IMR-90 (cell line): ENCODE data around the gene PTPRN2. TPM values are rescaled to one million over a fixed set of nuclear protein-coding genes. Genes with fewer than 3 reads are reported as not detected.
A peak's percentile ranks its signal among the peaks of the same experiment; 100 is the strongest.

Experiments used
- ATAC-seq: fragments of 200-7000 bp; cut with Tn5 transposase; 2 replicates; pipeline ENCODE4 v1.9.1; 2020; ENCODE audit warnings: low read depth, mild to moderate bottlenecking, moderate library complexity
- BruUV-seq: library from RNA; stranded (reverse); fragments of 400-500 nt; replicated peaks from 2 replicates; lab custom pipeline; 2021; lab: Mats Ljungman, UMichigan
- CTCF ChIA-PET: fragments of 300-600 bp; formaldehyde crosslinking; extraction: SDS; loops from one replicate; lab custom pipeline; 2021; ENCODE audit warnings: antibody characterized with exemption; lab: Yijun Ruan, JAX
- POLR2A ChIA-PET: fragments of 300-600 bp; sonication (Branson Sonifier 250); formaldehyde crosslinking; loops from one replicate; lab custom pipeline; 2022; ENCODE audit warnings: antibody characterized with exemption; ENCODE audit not compliant: unreplicated experiment; lab: Charles Lee
- DNase-seq: peaks from one replicate; pipeline ENCODE4 v3.0.0; 2013
- H2AFZ ChIP-seq: replicated peaks from 2 replicates; pipeline ENCODE3; 2013; ENCODE audit warnings: low read length, mild to moderate bottlenecking; ENCODE audit not compliant: poor library complexity
- H2AK5ac ChIP-seq: 2 replicates; pipeline ENCODE4 v1.6.1; 2013; ENCODE audit warnings: low read depth, low read length, inconsistent platforms
- H2AK9ac ChIP-seq: replicated peaks from 2 replicates; pipeline ENCODE3; 2013; ENCODE audit warnings: mild to moderate bottlenecking, low read depth, low read length, moderate library complexity; ENCODE audit not compliant: poor library complexity
- H2BK120ac ChIP-seq: 2 replicates; pipeline ENCODE4 v1.6.1; 2013; ENCODE audit warnings: low read depth, low read length, inconsistent platforms
- H2BK15ac ChIP-seq: 3 replicates; pipeline ENCODE4 v1.6.1; 2013; ENCODE audit warnings: low read depth, low read length, inconsistent platforms
- H2BK20ac ChIP-seq: 2 replicates; pipeline ENCODE4 v1.6.1; 2013; ENCODE audit warnings: low read depth, mild to moderate bottlenecking, inconsistent platforms, low read length, moderate library complexity
- H2BK5ac ChIP-seq: 2 replicates; pipeline ENCODE4 v1.6.1; 2013; ENCODE audit warnings: mild to moderate bottlenecking, low read depth, low read length, inconsistent platforms; ENCODE audit not compliant: poor library complexity, severe bottlenecking
- H3K14ac ChIP-seq: replicated peaks from 2 replicates; pipeline ENCODE4 v1.6.1; 2013; ENCODE audit warnings: low read depth, low read length, inconsistent platforms
- H3K18ac ChIP-seq: 2 replicates; pipeline ENCODE4 v1.6.1; 2013; ENCODE audit warnings: low read depth, low read length, control low read depth
- H3K23ac ChIP-seq: 2 replicates; pipeline ENCODE4 v1.6.1; 2013; ENCODE audit warnings: low read depth, low read length, inconsistent platforms
- H3K27ac ChIP-seq: 2 replicates; pipeline ENCODE4 v1.5.1; 2013; ENCODE audit warnings: mild to moderate bottlenecking, control low read depth, low read length; ENCODE audit not compliant: insufficient read depth
- H3K27me3 ChIP-seq: 2 replicates; pipeline ENCODE4 v1.6.1; 2013; ENCODE audit warnings: low read length; ENCODE audit not compliant: control insufficient read depth, insufficient read depth
- H3K36me3 ChIP-seq: 2 replicates; pipeline ENCODE4 v1.6.1; 2013; ENCODE audit warnings: low read length, mixed read lengths; ENCODE audit not compliant: control insufficient read depth, insufficient read depth
- H3K4ac ChIP-seq: 2 replicates; pipeline ENCODE4 v1.6.1; 2013; ENCODE audit warnings: low read depth, low read length, inconsistent platforms
- H3K4me1 ChIP-seq: 2 replicates; pipeline ENCODE4 v1.6.1; 2013; ENCODE audit warnings: low read length, mixed read lengths; ENCODE audit not compliant: control insufficient read depth, insufficient read depth
- H3K4me2 ChIP-seq: 2 replicates; pipeline ENCODE4 v1.6.1; 2013; ENCODE audit warnings: low read depth, mild to moderate bottlenecking, control low read depth, low read length, moderate library complexity
- H3K4me3 ChIP-seq: 2 replicates; pipeline ENCODE4 v1.5.1; 2013; ENCODE audit warnings: low read depth, mild to moderate bottlenecking, control low read depth, low read length, moderate library complexity; ENCODE audit not compliant: insufficient read depth
- H3K56ac ChIP-seq: 2 replicates; pipeline ENCODE4 v1.6.1; 2013; ENCODE audit warnings: low read length, inconsistent platforms; ENCODE audit not compliant: insufficient read depth; ENCODE audit errors: extremely low read depth
- H3K79me1 ChIP-seq, 2 experiments: 2 replicates each; pipeline ENCODE4 v1.6.1; 2013; ENCODE audit warnings: low read length in 2 of 2, inconsistent platforms in 1 of 2, low read depth in 1 of 2
- H3K9ac ChIP-seq: 2 replicates; pipeline ENCODE4 v1.6.1; 2013; ENCODE audit warnings: low read depth, low read length, control low read depth
- H3K9me1 ChIP-seq: 2 replicates; pipeline ENCODE4 v1.6.1; 2013; ENCODE audit warnings: low read length, inconsistent platforms; ENCODE audit not compliant: insufficient read depth
- H3K9me3 ChIP-seq: 2 replicates; pipeline ENCODE4 v1.6.1; 2013; ENCODE audit warnings: low read length; ENCODE audit not compliant: control insufficient read depth, insufficient read depth
- H4K20me1 ChIP-seq: 2 replicates; pipeline ENCODE4 v1.6.1; 2013; ENCODE audit warnings: low read length, inconsistent platforms; ENCODE audit not compliant: insufficient read depth
- H4K5ac ChIP-seq: 2 replicates; pipeline ENCODE4 v1.6.1; 2013; ENCODE audit warnings: mild to moderate bottlenecking, low read depth, low read length, control low read depth
- H4K8ac ChIP-seq, 2 experiments: 2 replicates each; pipeline ENCODE4 v1.6.1; 2013; ENCODE audit warnings: low read depth in 2 of 2, low read length in 2 of 2, control low read depth in 1 of 2, inconsistent platforms in 1 of 2
- H4K91ac ChIP-seq: 2 replicates; pipeline ENCODE4 v1.6.1; 2013; ENCODE audit warnings: low read depth, low read length, inconsistent platforms; ENCODE audit not compliant: insufficient read depth
- CTCF ChIP-seq: conservative IDR thresholded peaks from 2 replicates; pipeline ENCODE4 v1.5.1; 2012; ENCODE audit warnings: mild to moderate bottlenecking, low read depth, low read length, improper control_type of control experiment
- MAZ ChIP-seq: IDR thresholded peaks from 2 replicates; pipeline ENCODE4 v1.6.1; 2012; ENCODE audit warnings: low read depth, mild to moderate bottlenecking, low read length, improper control_type of control experiment, moderate library complexity, borderline replicate concordance
- RFX5 ChIP-seq: IDR thresholded peaks from 2 replicates; pipeline ENCODE4 v1.8.0; 2012; ENCODE audit warnings: low read depth, mild to moderate bottlenecking, low read length, moderate library complexity
- WGBS, 2 experiments: methylation state at CpG; one replicate each; pipeline versions ENCODE4 v1.1.5 to v1.1.7; 2013; ENCODE audit warnings: missing lambda C conversion rate in 2 of 2; ENCODE audit not compliant: insufficient read length in 1 of 2; ENCODE audit errors: extremely low coverage in 2 of 2; 5-methylcytosine and 5-hydroxymethylcytosine counted together
- dilution Hi-C: fragments of 300-500 bp; cut with HindIII; formaldehyde crosslinking; loops from one replicate; pipeline ENCODE4 v1.14.3; 2018; ENCODE audit warnings: low sequenced_read_pairs; ENCODE audit not compliant: unreplicated experiment
- in situ Hi-C: fragments of 300-500 bp; cut with MboI; formaldehyde crosslinking; loops from 3 replicates; pipeline ENCODE4 v1.14.3; 2019; ENCODE audit warnings: low sequenced_read_pairs, inconsistent platforms, mixed read lengths
- intact Hi-C: fragments of 100-400 bp; cut with micrococcal nuclease; formaldehyde crosslinking; loops from 2 replicates; pipeline ENCODE4 v1.10.0; 2022
- polyA plus RNA-seq, 3 experiments: library from polyadenylated mRNA; depleted of rRNA; stranded (reverse); fragments of >200 nt; gene quantifications; 2 replicates each; pipeline ENCODE4 v1.2.3, GENCODE V29; 2012; ENCODE audit warnings: low replicate concordance in 1 of 3
- total RNA-seq: library from RNA; depleted of rRNA; stranded (reverse); fragments of >200 nt; gene quantifications from 2 replicates; pipeline ENCODE4 v1.2.3, GENCODE V29; 2012

PTPRN2 gene
- total and polyA plus RNA-seq, 2 of the 4 experiments (the other 2 are of a cell fraction) = 0.03 TPM; not detected in 1

GRCh38 chr7:157564517-157565177 lies 1023.0 kb downstream of the PTPRN2 start:
- Histone ChIP-seq H3K9ac (no peak overlapping the region), H4K5ac (no peak overlapping the region)

More at GRCh38 chr7:157564517-157565177, 1023.0 kb downstream of the PTPRN2 start:
- Histone ChIP-seq H3K9me3 (peaks cover 48% of the 10 kb centered on the region), H2AFZ (no peak overlapping the region), H2AK9ac (peak overlapping the region; percentile 89), H3K27me3 (no peaks in the 10 kb centered on the region), H3K23ac (no peak overlapping the region), H3K4me2 (no peak overlapping the region), H3K79me1 (no peaks in the 10 kb centered on the region), H3K27ac (no peak overlapping the region), H2BK20ac (no peak overlapping the region), H4K20me1 (no peaks in the 10 kb centered on the region), H3K14ac (no peak overlapping the region), H2BK5ac (no peak overlapping the region), H4K8ac (no peak overlapping the region), H2BK120ac (no peak overlapping the region), H3K4ac (no peak overlapping the region), H2BK15ac (no peak overlapping the region), H3K56ac (no peak overlapping the region), H3K36me3 (no peaks in the 10 kb centered on the region), H2AK5ac (no peak overlapping the region), H4K91ac (no peak overlapping the region), H3K4me3 (no peak overlapping the region), H3K9me1 (no peaks in the 10 kb centered on the region), H3K4me1 (no peaks in the 10 kb centered on the region), H3K18ac (no peak overlapping the region)
- 85% methylated on average over 10 of the region's 18 CpGs; no CpG with 5 or more reads in 1 of the 2 experiments for WGBS, 2 experiments
- in situ Hi-C loops (no loop called here), intact Hi-C loops (no loop called here), dilution Hi-C loops (no loop called here)
- ChIA-PET CTCF (no interaction called here), POLR2A (no interaction called here)
- peak; percentile 50; the same call in 1 of the 2 replicates for TF ChIP-seq RFX5
- TF ChIP-seq MAZ = no peak
- no peak for TF ChIP-seq CTCF
- no peak for ATAC-seq
- DNase-seq = peak; percentile 4
- BruUV-seq = no TSS peak
